Activated CD4-positive, alpha-beta memory T cell treated with anti-CD3 and anti-CD28 coated beads, Interleukin-2, amount 10 ng/mL, durations not matched to agents 7 days and 5 days (primary cell): Measurements from ENCODE around the gene PPP1R3G. TPM values are rescaled to one million over a fixed set of nuclear protein-coding genes. Genes with fewer than 3 reads are reported as not detected.

ENCODE experiments used
- CTCF ChIA-PET: fragments of 350-600 bp; sonication (Branson Sonifier 250); formaldehyde crosslinking; loops from one replicate; lab custom pipeline; 2021; ENCODE audit warnings: antibody characterized with exemption, inconsistent platforms; lab: Charles Lee
- POLR2A ChIA-PET: fragments of 350-600 bp; sonication (Branson Sonifier 250); formaldehyde crosslinking; loops from one replicate; lab custom pipeline; 2021; ENCODE audit warnings: antibody characterized with exemption; lab: Charles Lee
- DNase-seq: peaks from one replicate; pipeline ENCODE4 v3.0.0-alpha.2; 2020
- H3K27ac Mint-ChIP-seq: one replicate; pipeline ENCODE4 v1.8.0; 2021; ENCODE audit warnings: mild to moderate bottlenecking, mixed read lengths
- H3K27me3 Mint-ChIP-seq: one replicate; pipeline ENCODE4 v1.8.0; 2021; ENCODE audit warnings: mixed read lengths
- H3K36me3 Mint-ChIP-seq: one replicate; pipeline ENCODE4 v1.8.0; 2021; ENCODE audit warnings: low read depth, mixed read lengths
- H3K4me1 Mint-ChIP-seq: one replicate; pipeline ENCODE4 v1.8.0; 2021; ENCODE audit warnings: mixed read lengths
- H3K4me3 Mint-ChIP-seq: one replicate; pipeline ENCODE4 v1.8.0; 2021; ENCODE audit warnings: mild to moderate bottlenecking, mixed read lengths
- H3K9me3 Mint-ChIP-seq: one replicate; pipeline ENCODE4 v1.8.0; 2021; ENCODE audit warnings: mixed read lengths
- total RNA-seq, 2 experiments: library from RNA; stranded (reverse); gene quantifications; one replicate each; pipeline ENCODE4 v1.2.3, GENCODE V29; 2021

Gene PPP1R3G
- total RNA-seq, 2 experiments from 2014 or later = 0.08 to 0.10 TPM

GRCh38 chr6:5080574-5080973, 4.6 kb upstream of the PPP1R3G start:
- H3K36me3 Mint-ChIP-seq = no peaks in the 10 kb centered on the region
- H3K4me1 Mint-ChIP-seq = peaks cover 4% of the 10 kb centered on the region
- POLR2A ChIA-PET = no interaction called here
- DNase-seq = no peak
- no peak overlapping the region for H3K27ac Mint-ChIP-seq
- H3K9me3 Mint-ChIP-seq = no peaks in the 10 kb centered on the region
- H3K27me3 Mint-ChIP-seq = peaks cover 46% of the 10 kb centered on the region
- CTCF ChIA-PET = no interaction called here
- no peak overlapping the region for H3K4me3 Mint-ChIP-seq

- DNase-seq = no peak
- Mint-ChIP-seq H3K27ac (no peak overlapping the region), H3K4me1 (peaks cover 4% of the 10 kb centered on the region), H3K36me3 (no peaks in the 10 kb centered on the region), H3K4me3 (no peak overlapping the region), H3K27me3 (peaks cover 48% of the 10 kb centered on the region), H3K9me3 (no peaks in the 10 kb centered on the region)
- POLR2A ChIA-PET = no interaction called here
- CTCF ChIA-PET = no interaction called here
These were observed 4.0 kb upstream of the PPP1R3G start for GRCh38 chr6:5081182-5081581.

GRCh38 chr6:5081955-5082354, 3.2 kb upstream of the PPP1R3G start:
- ChIA-PET POLR2A (no interaction called here), CTCF (no interaction called here)
- no peaks in the 10 kb centered on the region for H3K9me3 Mint-ChIP-seq
- H3K4me1 Mint-ChIP-seq = peaks cover 4% of the 10 kb centered on the region
- H3K27me3 Mint-ChIP-seq = peaks cover 53% of the 10 kb centered on the region
- no peak for DNase-seq
- H3K36me3 Mint-ChIP-seq = no peaks in the 10 kb centered on the region
- no peak overlapping the region for H3K4me3 Mint-ChIP-seq
- H3K27ac Mint-ChIP-seq = no peak overlapping the region

- Mint-ChIP-seq H3K36me3 (no peaks in the 10 kb centered on the region), H3K27me3 (peaks cover 56% of the 10 kb centered on the region), H3K9me3 (no peaks in the 10 kb centered on the region), H3K27ac (no peak overlapping the region), H3K4me3 (no peak overlapping the region), H3K4me1 (peaks cover 4% of the 10 kb centered on the region)
- POLR2A ChIA-PET = no interaction called here
- DNase-seq = no peak
- CTCF ChIA-PET = no interaction called here
These were observed 2.4 kb upstream of the PPP1R3G start for GRCh38 chr6:5082487-5083306.

GRCh38 chr6:5083307-5083583, 1.9 kb upstream of the PPP1R3G start:
- CTCF ChIA-PET = no interaction called here
- no peak overlapping the region for H3K4me3 Mint-ChIP-seq
- DNase-seq = no peak
- H3K36me3 Mint-ChIP-seq = no peaks in the 10 kb centered on the region
- no peak overlapping the region for H3K27ac Mint-ChIP-seq
- peaks cover 4% of the 10 kb centered on the region for H3K4me1 Mint-ChIP-seq
- POLR2A ChIA-PET = no interaction called here
- H3K27me3 Mint-ChIP-seq = peaks cover 55% of the 10 kb centered on the region
- H3K9me3 Mint-ChIP-seq = no peaks in the 10 kb centered on the region

GRCh38 chr6:5083813-5084359, 1.3 kb upstream of the PPP1R3G start:
- Mint-ChIP-seq H3K36me3 (no peaks in the 10 kb centered on the region), H3K4me3 (peak overlapping the region; percentile 4), H3K27ac (no peak overlapping the region), H3K4me1 (peaks cover 4% of the 10 kb centered on the region), H3K9me3 (no peaks in the 10 kb centered on the region), H3K27me3 (peaks cover 56% of the 10 kb centered on the region)
- POLR2A ChIA-PET = no interaction called here
- CTCF ChIA-PET = no interaction called here
- no peak for DNase-seq

- ChIA-PET POLR2A (no interaction called here), CTCF (no interaction called here)
- Mint-ChIP-seq H3K9me3 (no peaks in the 10 kb centered on the region), H3K36me3 (no peaks in the 10 kb centered on the region), H3K4me1 (peaks cover 4% of the 10 kb centered on the region), H3K4me3 (peak overlapping the region; percentile 66), H3K27me3 (peaks cover 55% of the 10 kb centered on the region), H3K27ac (no peak overlapping the region)
- DNase-seq = no peak
These were observed 771 bp upstream of the PPP1R3G start for GRCh38 chr6:5084360-5084780.

GRCh38 chr6:5085648-5086293, 630 bp downstream of the PPP1R3G start:
- CTCF ChIA-PET = no interaction called here
- Mint-ChIP-seq H3K9me3 (no peaks in the 10 kb centered on the region), H3K4me3 (peak overlapping the region; percentile 7), H3K36me3 (no peaks in the 10 kb centered on the region), H3K27ac (no peak overlapping the region), H3K27me3 (peaks cover 54% of the 10 kb centered on the region), H3K4me1 (peaks cover 7% of the 10 kb centered on the region)
- DNase-seq = no peak
- POLR2A ChIA-PET = no interaction called here

- CTCF ChIA-PET = no interaction called here
These were observed 1.3 kb downstream of the PPP1R3G start for GRCh38 chr6:5086294-5086890.

GRCh38 chr6:5087389-5087788, 2.2 kb downstream of the PPP1R3G start:
- H3K36me3 Mint-ChIP-seq = no peaks in the 10 kb centered on the region
- no peak for DNase-seq
- peaks cover 8% of the 10 kb centered on the region for H3K4me1 Mint-ChIP-seq
- ChIA-PET POLR2A (no interaction called here), CTCF (no interaction called here)
- H3K27me3 Mint-ChIP-seq = peaks cover 61% of the 10 kb centered on the region
- H3K4me3 Mint-ChIP-seq = no peak overlapping the region
- no peaks in the 10 kb centered on the region for H3K9me3 Mint-ChIP-seq
- no peak overlapping the region for H3K27ac Mint-ChIP-seq

More at GRCh38 chr6:5086294-5086890, 1.3 kb downstream of the PPP1R3G start:
- peaks cover 55% of the 10 kb centered on the region for H3K27me3 Mint-ChIP-seq
- no peaks in the 10 kb centered on the region for H3K36me3 Mint-ChIP-seq
- peak overlapping the region; percentile 7 for H3K4me3 Mint-ChIP-seq
- POLR2A ChIA-PET = no interaction called here
- H3K4me1 Mint-ChIP-seq = peaks cover 8% of the 10 kb centered on the region
- no peak for DNase-seq
- no peak overlapping the region for H3K27ac Mint-ChIP-seq
- H3K9me3 Mint-ChIP-seq = no peaks in the 10 kb centered on the region

- peaks cover 53% of the 10 kb centered on the region for H3K27me3 Mint-ChIP-seq
- H3K4me3 Mint-ChIP-seq = no peak overlapping the region
- no peaks in the 10 kb centered on the region for H3K9me3 Mint-ChIP-seq
- POLR2A ChIA-PET = no interaction called here
- no peak overlapping the region for H3K27ac Mint-ChIP-seq
- peaks cover 8% of the 10 kb centered on the region for H3K4me1 Mint-ChIP-seq
- no peaks in the 10 kb centered on the region for H3K36me3 Mint-ChIP-seq
- DNase-seq = no peak
- CTCF ChIA-PET = no interaction called here
These were observed 3.6 kb downstream of the PPP1R3G start for GRCh38 chr6:5088780-5089179.

GRCh38 chr6:5089481-5090438, 4.6 kb downstream of the PPP1R3G start:
- no peaks in the 10 kb centered on the region for H3K36me3 Mint-ChIP-seq
- H3K4me3 Mint-ChIP-seq = no peak overlapping the region
- H3K4me1 Mint-ChIP-seq = peaks cover 5% of the 10 kb centered on the region
- no peaks in the 10 kb centered on the region for H3K9me3 Mint-ChIP-seq
- ChIA-PET POLR2A (no interaction called here), CTCF (no interaction called here)
- H3K27me3 Mint-ChIP-seq = peaks cover 48% of the 10 kb centered on the region
- no peak for DNase-seq
- H3K27ac Mint-ChIP-seq = no peak overlapping the region
